Uterus (tissue), 2 donors: ENCODE data around the gene CLSTN2.

ENCODE experiments used
- POLR2A ChIP-seq, 2 donors: fragments of 450-650 bp; IDR thresholded peaks; one replicate each; pipeline ENCODE4 v1.6.1; 2016; ENCODE audit warnings: antibody characterized with exemption in 2 of 2, mild to moderate bottlenecking in 1 of 2, moderate library complexity in 1 of 2
- TF ChIP-seq, protein P1 (sequence below), 4 experiments: fragments of 200-600 bp in 2 of 4; fragments of 450-650 bp in 2 of 4; sonication (generic) in 2 of 4; IDR thresholded peaks; one replicate each; pipeline ENCODE4 v1.5.1; 2016 to 2019; ENCODE audit warnings: antibody characterized with exemption in 4 of 4, mild to moderate bottlenecking in 2 of 4, moderate library complexity in 1 of 4

DNA sequence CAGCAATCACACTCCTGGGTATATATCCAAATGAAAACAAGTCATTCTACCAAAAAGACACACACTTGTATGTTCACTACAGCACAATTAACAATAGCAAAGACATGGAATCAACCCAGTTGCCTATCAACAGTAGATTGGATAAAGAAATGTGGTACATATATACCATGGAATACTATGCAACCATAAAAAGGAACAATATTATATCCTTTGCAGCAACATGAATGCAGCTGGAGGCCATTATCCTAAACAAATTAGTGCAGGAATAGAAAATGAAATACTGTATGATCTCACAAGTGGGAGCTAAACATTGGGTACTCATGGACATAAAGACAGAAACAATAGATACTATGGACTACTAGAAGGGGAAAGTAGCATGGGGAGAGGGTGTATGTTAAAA lies 224.7 kb downstream of the CLSTN2 start:
- TF ChIP-seq, protein P1, sequence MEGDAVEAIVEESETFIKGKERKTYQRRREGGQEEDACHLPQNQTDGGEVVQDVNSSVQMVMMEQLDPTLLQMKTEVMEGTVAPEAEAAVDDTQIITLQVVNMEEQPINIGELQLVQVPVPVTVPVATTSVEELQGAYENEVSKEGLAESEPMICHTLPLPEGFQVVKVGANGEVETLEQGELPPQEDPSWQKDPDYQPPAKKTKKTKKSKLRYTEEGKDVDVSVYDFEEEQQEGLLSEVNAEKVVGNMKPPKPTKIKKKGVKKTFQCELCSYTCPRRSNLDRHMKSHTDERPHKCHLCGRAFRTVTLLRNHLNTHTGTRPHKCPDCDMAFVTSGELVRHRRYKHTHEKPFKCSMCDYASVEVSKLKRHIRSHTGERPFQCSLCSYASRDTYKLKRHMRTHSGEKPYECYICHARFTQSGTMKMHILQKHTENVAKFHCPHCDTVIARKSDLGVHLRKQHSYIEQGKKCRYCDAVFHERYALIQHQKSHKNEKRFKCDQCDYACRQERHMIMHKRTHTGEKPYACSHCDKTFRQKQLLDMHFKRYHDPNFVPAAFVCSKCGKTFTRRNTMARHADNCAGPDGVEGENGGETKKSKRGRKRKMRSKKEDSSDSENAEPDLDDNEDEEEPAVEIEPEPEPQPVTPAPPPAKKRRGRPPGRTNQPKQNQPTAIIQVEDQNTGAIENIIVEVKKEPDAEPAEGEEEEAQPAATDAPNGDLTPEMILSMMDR (IDR thresholded peaks at IDR 0.05): no peak
- TF ChIP-seq POLR2A (IDR thresholded peaks at IDR 0.05): no peak
